GM10266 (cell line): ENCODE results near the gene RIMS4.
"Not testable (repeated sequence)": the region's sequence is repeated elsewhere in the genome, so short reads cannot be mapped to it uniquely, and the experiment has no call there.

Experiments
- DNase-seq: peaks from one replicate; pipeline ENCODE4 v3.0.0; 2012; ENCODE audit errors: extremely low spot score
- CTCF ChIP-seq: IDR thresholded peaks from 2 replicates; pipeline ENCODE4 v1.5.1; 2012; ENCODE audit warnings: mild to moderate bottlenecking, low read depth; ENCODE audit not compliant: control insufficient read depth, insufficient read depth; ENCODE audit errors: missing control alignments

RIMS4 gene

GRCh38 chr20:44768256-44768655 lies 42.1 kb downstream of the RIMS4 start:
- TF ChIP-seq CTCF = no peak

GRCh38 chr20:44765701-44766347 lies 44.5 kb downstream of the RIMS4 start:
- TF ChIP-seq CTCF = no peak
- no peak for DNase-seq

More at GRCh38 chr20:44768256-44768655, 42.1 kb downstream of the RIMS4 start:
- no peak for DNase-seq

- TF ChIP-seq CTCF = no peak
- no peak for DNase-seq
Observed at GRCh38 chr20:44765091-44765490, 45.3 kb downstream of the RIMS4 start.

GRCh38 chr20:44763798-44764197 lies 46.5 kb downstream of the RIMS4 start:
- DNase-seq = not testable (repeated sequence)

GRCh38 chr20:44762466-44763140 lies 47.7 kb downstream of the RIMS4 start:
- DNase-seq = no peak
- TF ChIP-seq CTCF = no peak

- TF ChIP-seq CTCF = no peak
- no peak for DNase-seq
Observed at GRCh38 chr20:44761423-44761822, 48.9 kb downstream of the RIMS4 start.

- TF ChIP-seq CTCF = no peak
- DNase-seq = no peak
Observed at GRCh38 chr20:44759595-44759994, 50.8 kb downstream of the RIMS4 start.
